Thoracic aorta (tissue), 2 donors: Measurements from ENCODE around the gene ZNF749. TPM values are rescaled to one million over a fixed set of nuclear protein-coding genes. Genes with fewer than 3 reads are reported as not detected.
A peak's percentile ranks its signal among the peaks of the same experiment; 100 is the strongest.
"Not testable (repeated sequence)": the region's sequence is repeated elsewhere in the genome, so short reads cannot be mapped to it uniquely, and the experiment has no call there.

Experiments used
- ATAC-seq: fragments of 150-250 bp; one replicate; pipeline ENCODE4 v1.8.0; 2017; ENCODE audit warnings: low read depth; ENCODE audit not compliant: insufficient number of reproducible peaks, low FRiP score
- DNase-seq: peaks from one replicate; pipeline ENCODE4 v3.0.0-alpha.2; 2020; ENCODE audit warnings: low spot score
- H3K27ac ChIP-seq, 2 donors: fragments of 200-600 bp; sonication (generic); 1 replicate in 1 of 2; 2 replicates in 1 of 2; pipeline ENCODE4 v1.5.1; 2016; ENCODE audit warnings: mild to moderate bottlenecking in 2 of 2, moderate library complexity in 2 of 2
- H3K27me3 ChIP-seq: fragments of 200-600 bp; sonication (generic); replicated peaks from 2 replicates; pipeline ENCODE4 v1.6.0; 2016; ENCODE audit warnings: mild to moderate bottlenecking; ENCODE audit not compliant: insufficient read depth
- H3K36me3 ChIP-seq: fragments of 200-600 bp; sonication (generic); one replicate; pipeline ENCODE4 v1.5.1; 2016
- H3K4me1 ChIP-seq, 2 donors: fragments of 200-600 bp; sonication (generic); 1 replicate in 1 of 2; 2 replicates in 1 of 2; pipeline versions ENCODE4 v1.5.1 to v1.6.0; 2016; ENCODE audit warnings: low read depth in 2 of 2, mild to moderate bottlenecking in 1 of 2; ENCODE audit not compliant: control insufficient read depth in 1 of 2
- H3K4me3 ChIP-seq: fragments of 200-600 bp; sonication (generic); 2 replicates; pipeline ENCODE4 v1.5.1; 2016; ENCODE audit warnings: mild to moderate bottlenecking
- H3K9me3 ChIP-seq: fragments of 200-600 bp; sonication (generic); 2 replicates; pipeline ENCODE4 v1.5.1; 2016
- total RNA-seq, 2 donors: library from RNA; depleted of rRNA; stranded (reverse); fragments of >200 nt; gene quantifications; one replicate each; pipeline versions ENCODE4 v1.1.0 to v1.2.3, GENCODE V29; 2016
- TF ChIP-seq, protein P1 (sequence below): fragments of 200-600 bp; sonication (generic); IDR thresholded peaks from one replicate; pipeline ENCODE4 v1.5.1; 2019; ENCODE audit warnings: antibody characterized with exemption

The ZNF749 gene
- total RNA-seq, 2 donors from 2014 or later = 3.0 to 19.2 TPM

DNA sequence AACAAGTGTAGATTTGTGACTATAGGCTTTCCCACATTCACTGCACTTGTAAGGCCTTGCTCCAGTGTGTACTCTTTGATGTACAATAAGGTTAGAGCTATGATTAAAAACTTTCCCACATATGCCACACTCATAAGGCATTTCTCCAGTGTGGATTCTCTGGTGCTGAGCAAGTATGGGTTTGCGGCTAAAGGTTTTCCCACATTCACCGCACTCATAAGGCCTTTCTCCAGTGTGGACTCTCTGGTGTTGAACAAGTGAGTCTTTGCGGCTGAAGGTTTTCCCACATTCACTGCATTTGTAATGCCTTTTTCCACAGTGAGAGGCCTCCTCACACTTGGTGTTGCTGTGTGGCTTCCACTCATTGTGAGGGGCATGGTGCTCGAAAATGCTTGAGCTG is 38.5 kb downstream of the ZNF749 start:
- ATAC-seq (no peak), DNase-seq (no peak)
- H3K4me1 ChIP-seq = no peaks in the 10 kb centered on the region
- H3K27me3 ChIP-seq = no peaks in the 10 kb centered on the region
- TF ChIP-seq, protein P1, sequence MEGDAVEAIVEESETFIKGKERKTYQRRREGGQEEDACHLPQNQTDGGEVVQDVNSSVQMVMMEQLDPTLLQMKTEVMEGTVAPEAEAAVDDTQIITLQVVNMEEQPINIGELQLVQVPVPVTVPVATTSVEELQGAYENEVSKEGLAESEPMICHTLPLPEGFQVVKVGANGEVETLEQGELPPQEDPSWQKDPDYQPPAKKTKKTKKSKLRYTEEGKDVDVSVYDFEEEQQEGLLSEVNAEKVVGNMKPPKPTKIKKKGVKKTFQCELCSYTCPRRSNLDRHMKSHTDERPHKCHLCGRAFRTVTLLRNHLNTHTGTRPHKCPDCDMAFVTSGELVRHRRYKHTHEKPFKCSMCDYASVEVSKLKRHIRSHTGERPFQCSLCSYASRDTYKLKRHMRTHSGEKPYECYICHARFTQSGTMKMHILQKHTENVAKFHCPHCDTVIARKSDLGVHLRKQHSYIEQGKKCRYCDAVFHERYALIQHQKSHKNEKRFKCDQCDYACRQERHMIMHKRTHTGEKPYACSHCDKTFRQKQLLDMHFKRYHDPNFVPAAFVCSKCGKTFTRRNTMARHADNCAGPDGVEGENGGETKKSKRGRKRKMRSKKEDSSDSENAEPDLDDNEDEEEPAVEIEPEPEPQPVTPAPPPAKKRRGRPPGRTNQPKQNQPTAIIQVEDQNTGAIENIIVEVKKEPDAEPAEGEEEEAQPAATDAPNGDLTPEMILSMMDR = no peak
- H3K4me3 ChIP-seq = no peak overlapping the region
- peaks cover 29% of the 10 kb centered on the region for H3K36me3 ChIP-seq
- H3K27ac ChIP-seq = no peak overlapping the region
- H3K9me3 ChIP-seq = peaks cover 86% of the 10 kb centered on the region

DNA sequence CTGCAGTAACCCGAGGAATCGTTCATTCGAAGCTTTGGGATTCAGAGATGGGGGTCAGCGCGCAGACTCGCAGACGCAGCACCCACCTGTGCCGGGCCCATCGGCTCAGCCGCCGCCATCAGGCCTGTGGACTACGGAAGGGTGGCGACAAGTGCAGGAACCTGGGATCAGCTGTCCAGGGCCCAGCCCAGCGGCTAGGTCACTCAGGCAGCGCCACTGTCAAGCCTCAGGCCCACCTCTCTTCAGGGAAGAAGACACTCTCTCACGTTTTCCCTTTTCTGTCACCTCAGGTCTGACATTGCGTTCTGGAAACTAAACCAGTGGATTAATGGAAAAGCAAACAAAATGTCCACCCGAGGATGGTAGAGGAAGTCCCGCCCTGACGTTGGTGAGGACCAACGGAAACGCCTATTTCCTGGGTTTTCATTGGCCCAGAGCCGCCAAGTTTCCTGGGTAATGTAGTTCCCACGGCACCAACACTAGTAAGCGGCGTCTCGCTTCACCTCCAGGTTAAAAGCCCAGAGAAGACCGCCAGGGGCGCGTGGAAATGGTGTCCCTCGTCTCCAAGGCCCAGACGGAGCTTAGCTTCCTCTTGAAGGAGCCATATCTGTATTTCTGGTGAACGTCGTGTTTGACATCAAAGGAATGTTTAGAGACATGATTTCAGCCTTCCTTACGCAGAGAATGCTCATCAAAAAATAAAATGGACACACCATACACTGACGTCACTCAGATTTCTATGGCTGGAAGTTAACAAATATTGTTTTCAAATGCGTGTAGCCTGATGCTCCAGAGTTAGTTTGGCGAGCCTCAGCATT is 42.3 kb downstream of the ZNF749 start, which contains the start of gene ZNF772:
ZNF772 (minus strand) TSS at position 376 of the 818 bp plus-strand sequence; CDS start at position 119, 257 bp downstream.
- TF ChIP-seq, protein P1 = peak; percentile 55
- H3K27ac ChIP-seq = peak within 1 kb of the TSS; percentile 13 to 20
- peak within 1 kb of the TSS; percentile 73 for H3K4me3 ChIP-seq
- peaks cover 25% of the 10 kb centered on the region for H3K36me3 ChIP-seq
- no peaks in the 10 kb centered on the region for H3K4me1 ChIP-seq
- no peaks in the 10 kb centered on the region for H3K27me3 ChIP-seq
- ATAC-seq (peak; percentile 61), DNase-seq (peak; percentile 59)
- peaks cover 48% of the 10 kb centered on the region for H3K9me3 ChIP-seq

DNA sequence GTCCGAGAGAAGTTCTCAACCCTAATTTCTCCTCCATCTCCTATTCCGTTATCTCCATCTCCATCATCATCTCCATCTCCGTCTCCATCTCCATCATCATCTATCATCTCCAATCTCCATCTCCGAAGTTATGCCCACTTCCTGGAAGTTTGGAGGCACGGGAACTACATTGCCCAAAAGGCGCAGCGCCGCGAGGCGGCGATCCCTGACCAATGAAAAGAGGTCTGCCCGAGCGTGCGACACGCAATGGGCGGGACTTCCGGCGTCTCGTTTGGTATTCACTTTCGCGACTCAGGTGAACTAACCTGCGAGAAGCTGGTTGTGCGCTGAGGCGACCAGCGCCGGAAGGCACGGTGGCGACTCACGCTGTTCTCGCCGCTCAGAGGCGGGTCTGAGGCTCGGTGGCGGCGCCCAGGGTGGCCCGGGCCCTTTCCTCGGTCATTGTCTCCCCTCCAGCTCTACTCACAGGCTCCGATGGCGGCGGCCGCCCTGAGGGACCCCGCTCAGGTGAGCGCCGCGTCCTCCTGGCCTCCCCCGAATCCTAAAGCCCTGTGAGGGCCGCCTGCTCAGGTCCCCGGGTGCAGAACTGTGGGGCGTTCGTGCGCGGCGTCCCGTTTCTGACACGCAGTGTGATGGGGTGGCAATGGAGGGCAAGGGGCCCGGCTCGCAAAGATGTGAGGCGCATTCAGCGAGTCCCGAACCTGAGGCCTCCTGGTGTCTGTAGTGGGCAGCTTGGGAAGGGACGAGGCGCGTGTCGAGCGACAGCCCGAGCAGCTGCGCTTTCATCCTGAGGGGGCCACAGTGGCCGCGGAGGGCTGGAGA is 52.6 kb downstream of the ZNF749 start, which contains the start of gene ZNF419:
ZNF419 (plus strand) TSS at position 274 of the 822 bp plus-strand sequence; CDS start at position 475, 201 bp downstream.
- H3K9me3 ChIP-seq, H3K4me1 ChIP-seq, H3K27me3 ChIP-seq: not testable (repeated sequence)
- Histone ChIP-seq H3K36me3 (peaks cover 25% of the 10 kb centered on the region), H3K27ac (peak within 1 kb of the TSS in 1 of 2 donors; percentile 37), H3K4me3 (peak within 1 kb of the TSS; percentile 89)
- DNase-seq = peak; percentile 54
- peak; percentile 83 for ATAC-seq

DNA sequence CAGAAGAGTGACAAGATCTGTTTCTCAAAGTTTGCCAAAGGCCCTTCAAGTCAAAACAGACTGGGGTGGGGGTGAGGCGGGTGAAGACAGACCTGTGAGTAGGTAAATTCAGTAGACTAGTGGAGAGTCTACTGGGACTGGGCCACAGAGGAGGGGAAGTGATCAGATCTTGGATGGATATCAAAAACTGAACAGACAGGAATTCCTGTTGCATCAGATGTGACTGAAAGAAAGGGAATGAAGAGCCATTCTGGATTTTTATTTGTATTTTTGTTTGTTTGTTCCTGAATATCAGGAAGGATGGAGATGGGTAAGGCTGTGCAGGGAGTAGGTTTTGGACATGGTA is 53.1 kb downstream of the ZNF749 start:
- Histone ChIP-seq H3K36me3 (peaks cover 31% of the 10 kb centered on the region), H3K4me3 (peak overlapping the region; percentile 89), H3K9me3 (peaks cover 15% of the 10 kb centered on the region)
- not testable (repeated sequence) for ATAC-seq, H3K27ac ChIP-seq, H3K4me1 ChIP-seq, DNase-seq, H3K27me3 ChIP-seq

Other genes starting within 250 kb of the ZNF749 start
- 10 to 100 TPM; 60.0 to 65.4 TPM for gene ZNF264, start 243.8 kb upstream of the ZNF749 start, total RNA-seq
- gene AURKC, start 204.3 kb upstream of the ZNF749 start, total RNA-seq = 1 to 10 TPM; 1.1 to 2.2 TPM
- gene ZNF805, start 194.7 kb upstream of the ZNF749 start, total RNA-seq = 10 to 100 TPM; 23.0 to 30.7 TPM
- gene ZNF460, start 154.8 kb upstream of the ZNF749 start, total RNA-seq = 100 to 1,000 TPM in 1 of 2 donors, 10 to 100 TPM in 1; 81.4 to 118 TPM
- gene ZNF543, start 114.9 kb upstream of the ZNF749 start, total RNA-seq = 1 to 10 TPM; 7.6 to 9.7 TPM
- 1 to 10 TPM; 6.2 to 7.5 TPM for gene ZNF304, start 84.1 kb upstream of the ZNF749 start, total RNA-seq
- 1 to 10 TPM; 2.0 to 9.5 TPM for gene TRAPPC2B, start 71.8 kb upstream of the ZNF749 start, total RNA-seq
- gene ZNF547, start 71.8 kb upstream of the ZNF749 start, total RNA-seq = 1 to 10 TPM in 1 of 2 donors, under 1 TPM in 1; 0.68 to 3.4 TPM
- gene ZNF548, start 45.5 kb upstream of the ZNF749 start, total RNA-seq = 10 to 100 TPM; 48.2 to 49.1 TPM
- gene ZNF17, start 24.2 kb upstream of the ZNF749 start, total RNA-seq = 10 to 100 TPM; 11.2 to 17.5 TPM
- gene VN1R1, start 21.8 kb downstream of the ZNF749 start, total RNA-seq = 1 to 10 TPM in 1 of 2 donors, under 1 TPM in 1; 0.95 to 1.5 TPM
- 1 to 10 TPM; 2.7 to 6.6 TPM for gene ZNF772, start 42.2 kb downstream of the ZNF749 start, total RNA-seq
- 10 to 100 TPM; 11.6 to 13.1 TPM for gene ZNF419, start 52.4 kb downstream of the ZNF749 start, total RNA-seq
- 1 to 10 TPM; 4.3 to 9.5 TPM for gene ZNF773, start 64.6 kb downstream of the ZNF749 start, total RNA-seq
- 1 to 10 TPM; 5.7 to 8.3 TPM for gene ZNF549, start 92.0 kb downstream of the ZNF749 start, total RNA-seq
- 1 to 10 TPM; 6.3 to 6.5 TPM for gene ZNF550, start 124.5 kb downstream of the ZNF749 start, total RNA-seq
- gene ZNF416, start 143.6 kb downstream of the ZNF749 start, total RNA-seq = 1 to 10 TPM; 1.6 to 4.1 TPM
- gene ZIK1, start 148.8 kb downstream of the ZNF749 start, total RNA-seq = 10 to 100 TPM in 1 of 2 donors, 1 to 10 TPM in 1; 5.4 to 29.2 TPM
- 1 to 10 TPM; 3.8 to 7.4 TPM for gene ZNF530, start 164.6 kb downstream of the ZNF749 start, total RNA-seq
- 10 to 100 TPM; 18.4 to 43.7 TPM for gene ZNF134, start 178.9 kb downstream of the ZNF749 start, total RNA-seq
- 10 to 100 TPM; 12.5 to 15.7 TPM for gene ZNF211, start 197.8 kb downstream of the ZNF749 start, total RNA-seq
- not detected for gene ZSCAN4, start 233.6 kb downstream of the ZNF749 start, total RNA-seq
- 10 to 100 TPM in 1 of 2 donors, 1 to 10 TPM in 1; 6.6 to 10.7 TPM for gene ZNF551, start 246.7 kb downstream of the ZNF749 start, total RNA-seq